ENCODE data around the gene RBMX2. TPM values are rescaled to one million over a fixed set of nuclear protein-coding genes. Genes with fewer than 3 reads are reported as not detected.
A peak's percentile ranks its signal among the peaks of the same experiment; 100 is the strongest.

The RBMX2 gene
- total RNA-seq, 1 experiment from 2014 or later = 33.1 TPM

DNA sequence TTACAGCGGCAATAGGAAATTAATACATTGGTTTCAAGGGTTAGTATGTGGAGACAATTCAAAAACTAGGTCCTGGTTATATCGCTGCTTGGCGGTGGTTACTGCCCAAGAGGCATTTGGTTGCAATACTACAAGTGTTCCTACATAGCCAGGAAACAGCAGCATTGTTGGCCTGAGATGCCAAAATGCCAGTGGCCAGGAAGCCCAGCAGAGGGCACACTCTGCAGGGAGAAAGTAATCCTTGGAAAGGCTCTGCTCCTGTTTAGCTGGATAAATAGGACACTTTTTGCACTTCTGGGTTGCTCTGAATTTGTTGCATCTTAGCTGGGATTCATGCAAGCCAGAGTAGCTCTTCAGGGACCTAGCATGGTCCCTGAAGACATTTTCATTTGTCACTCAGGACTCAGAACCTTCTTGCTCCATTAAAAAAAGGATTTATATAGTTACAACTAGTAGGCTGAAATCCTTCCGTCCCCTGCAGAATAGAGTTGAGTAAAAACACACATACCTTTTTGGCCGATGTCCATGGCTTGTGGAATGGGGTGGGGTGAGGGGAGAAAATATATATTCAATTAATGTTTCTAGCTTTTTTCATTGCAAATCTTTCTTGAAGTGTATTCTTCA lies 8.2 kb upstream of the RBMX2 start:
- BruUV-seq (replicated peaks) = no TSS peak
- Histone ChIP-seq H3K27me3 (replicated peaks; ENCODE audit: insufficient read depth, low read depth, low read length, poor library complexity) (peaks cover 4% of the 10 kb centered on the region), H3K4me1 (ENCODE audit: insufficient read depth, low read length, poor library complexity, severe bottlenecking) (no peaks in the 10 kb centered on the region), H3K9me3 (ENCODE audit: low read depth, low read length, poor library complexity, severe bottlenecking) (no peaks in the 10 kb centered on the region), H3K4me3 (ENCODE audit: low read depth, low read length, poor library complexity, severe bottlenecking) (no peak overlapping the region), H3K27ac (ENCODE audit: low read depth, low read length, poor library complexity, severe bottlenecking) (no peak overlapping the region), H3K36me3 (ENCODE audit: insufficient read depth, low read length, poor library complexity, severe bottlenecking) (no peaks in the 10 kb centered on the region)
- TF ChIP-seq, protein P1, sequence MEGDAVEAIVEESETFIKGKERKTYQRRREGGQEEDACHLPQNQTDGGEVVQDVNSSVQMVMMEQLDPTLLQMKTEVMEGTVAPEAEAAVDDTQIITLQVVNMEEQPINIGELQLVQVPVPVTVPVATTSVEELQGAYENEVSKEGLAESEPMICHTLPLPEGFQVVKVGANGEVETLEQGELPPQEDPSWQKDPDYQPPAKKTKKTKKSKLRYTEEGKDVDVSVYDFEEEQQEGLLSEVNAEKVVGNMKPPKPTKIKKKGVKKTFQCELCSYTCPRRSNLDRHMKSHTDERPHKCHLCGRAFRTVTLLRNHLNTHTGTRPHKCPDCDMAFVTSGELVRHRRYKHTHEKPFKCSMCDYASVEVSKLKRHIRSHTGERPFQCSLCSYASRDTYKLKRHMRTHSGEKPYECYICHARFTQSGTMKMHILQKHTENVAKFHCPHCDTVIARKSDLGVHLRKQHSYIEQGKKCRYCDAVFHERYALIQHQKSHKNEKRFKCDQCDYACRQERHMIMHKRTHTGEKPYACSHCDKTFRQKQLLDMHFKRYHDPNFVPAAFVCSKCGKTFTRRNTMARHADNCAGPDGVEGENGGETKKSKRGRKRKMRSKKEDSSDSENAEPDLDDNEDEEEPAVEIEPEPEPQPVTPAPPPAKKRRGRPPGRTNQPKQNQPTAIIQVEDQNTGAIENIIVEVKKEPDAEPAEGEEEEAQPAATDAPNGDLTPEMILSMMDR (conservative IDR thresholded peaks at IDR 0.05; ENCODE audit: low read depth, low read length) = peak; percentile 71
- TF ChIP-seq EZH2 (IDR thresholded peaks at IDR 0.05; ENCODE audit: borderline replicate concordance, low read depth, low read length, poor library complexity, severe bottlenecking) = no peak
- POLR2A ChIA-PET (ENCODE audit: low non-redundant PET) = no interaction called here
- CTCF ChIA-PET = interaction anchor here (1.8 kb wide), 1 partner anchor 523 kb away, joined by 8 read pairs; no protein-coding TSS in a partner anchor
- DNase-seq (ENCODE audit: low spot score) = peak; percentile 60
- intact Hi-C loops (cut with micrococcal nuclease; ENCODE audit: unreplicated experiment) = loop anchor here (2.0 kb wide), 1 partner anchor 523 kb away; no protein-coding TSS in a partner anchor

DNA sequence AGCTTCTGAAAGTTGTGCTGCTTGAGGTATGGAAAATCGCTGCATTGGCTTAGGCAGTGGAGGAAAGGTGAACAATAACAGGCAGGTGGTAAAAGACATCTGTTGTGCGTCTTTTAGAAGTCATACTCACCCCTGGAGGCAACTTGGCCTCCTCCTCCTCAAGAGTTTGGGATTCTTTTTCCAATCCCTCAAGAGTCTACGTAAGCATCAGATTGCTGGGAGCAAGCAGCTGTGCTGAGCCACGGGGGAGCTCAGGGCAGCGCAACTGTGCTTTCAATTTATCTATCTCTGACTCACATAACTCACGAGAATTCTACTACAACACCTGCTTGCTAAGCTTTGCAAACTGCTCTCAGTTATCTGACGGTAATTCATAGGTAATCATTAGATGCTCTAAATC lies 6.4 kb upstream of the RBMX2 start:
- BruUV-seq (replicated peaks) = no TSS peak
- Histone ChIP-seq H3K9me3 (ENCODE audit: low read depth, low read length, poor library complexity, severe bottlenecking) (no peaks in the 10 kb centered on the region), H3K4me3 (ENCODE audit: low read depth, low read length, poor library complexity, severe bottlenecking) (no peak overlapping the region), H3K27me3 (replicated peaks; ENCODE audit: insufficient read depth, low read depth, low read length, poor library complexity) (peaks cover 4% of the 10 kb centered on the region), H3K27ac (ENCODE audit: low read depth, low read length, poor library complexity, severe bottlenecking) (no peak overlapping the region), H3K4me1 (ENCODE audit: insufficient read depth, low read length, poor library complexity, severe bottlenecking) (no peaks in the 10 kb centered on the region), H3K36me3 (ENCODE audit: insufficient read depth, low read length, poor library complexity, severe bottlenecking) (no peaks in the 10 kb centered on the region)
- POLR2A ChIA-PET (ENCODE audit: low non-redundant PET) = no interaction called here
- CTCF ChIA-PET = no interaction called here
- no peak for TF ChIP-seq EZH2 (IDR thresholded peaks at IDR 0.05; ENCODE audit: borderline replicate concordance, low read depth, low read length, poor library complexity, severe bottlenecking)
- TF ChIP-seq, protein P1 (conservative IDR thresholded peaks at IDR 0.05; ENCODE audit: low read depth, low read length) = no peak
- DNase-seq (ENCODE audit: low spot score) = no peak
- intact Hi-C loops (cut with micrococcal nuclease; ENCODE audit: unreplicated experiment) = no loop called here

DNA sequence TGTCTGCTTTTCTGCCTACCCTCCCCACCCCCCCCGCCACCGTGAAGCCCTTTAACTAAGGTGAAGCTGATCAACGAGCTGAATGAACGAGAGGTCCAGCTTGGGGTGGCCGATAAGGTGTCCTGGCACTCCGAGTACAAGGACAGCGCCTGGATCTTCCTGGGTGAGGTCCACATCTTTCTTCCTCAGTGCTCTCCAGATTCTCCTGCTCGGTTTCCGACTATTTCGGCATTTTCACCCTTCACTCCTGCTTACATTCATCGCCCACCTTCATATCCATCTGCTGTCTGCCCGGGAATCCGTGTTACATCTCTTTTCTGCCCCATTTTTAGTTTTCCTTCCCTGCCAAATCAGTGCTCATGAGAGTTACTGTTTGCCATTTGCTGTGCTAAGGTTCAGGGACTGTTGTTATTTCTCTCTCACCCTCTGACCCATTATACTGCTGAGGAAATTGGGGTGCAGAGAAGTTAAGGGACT lies 459 bp downstream of the RBMX2 start:
- no peaks in the 10 kb centered on the region for H3K9me3 ChIP-seq (ENCODE audit: low read depth, low read length, poor library complexity, severe bottlenecking)
- intact Hi-C loops (cut with micrococcal nuclease; ENCODE audit: unreplicated experiment) = no loop called here
- TSS peak; percentile 62 for BruUV-seq (replicated peaks)
- H3K27me3 ChIP-seq (replicated peaks; ENCODE audit: insufficient read depth, low read depth, low read length, poor library complexity) = peaks cover 4% of the 10 kb centered on the region
- POLR2A ChIA-PET (ENCODE audit: low non-redundant PET) = no interaction called here
- DNase-seq (ENCODE audit: low spot score) = no peak
- no peaks in the 10 kb centered on the region for H3K36me3 ChIP-seq (ENCODE audit: insufficient read depth, low read length, poor library complexity, severe bottlenecking)
- H3K27ac ChIP-seq (ENCODE audit: low read depth, low read length, poor library complexity, severe bottlenecking) = peak overlapping the region; percentile 74
- peak overlapping the region; percentile 74 for H3K4me3 ChIP-seq (ENCODE audit: low read depth, low read length, poor library complexity, severe bottlenecking)
- TF ChIP-seq, protein P1 (conservative IDR thresholded peaks at IDR 0.05; ENCODE audit: low read depth, low read length) = no peak
- TF ChIP-seq EZH2 (IDR thresholded peaks at IDR 0.05; ENCODE audit: borderline replicate concordance, low read depth, low read length, poor library complexity, severe bottlenecking) = no peak
- H3K4me1 ChIP-seq (ENCODE audit: insufficient read depth, low read length, poor library complexity, severe bottlenecking) = no peaks in the 10 kb centered on the region
- CTCF ChIA-PET = no interaction called here
